Activated CD4-positive, alpha-beta T cell treated with anti-CD3 and anti-CD28 coated beads, Interleukin-2, amount 10 ng/mL, durations not matched to agents 24 days and 14 days (primary cell): Measurements from ENCODE around the gene SIT1. TPM values are rescaled to one million over a fixed set of nuclear protein-coding genes. Genes with fewer than 3 reads are reported as not detected.

Experiments
- DNase-seq: peaks from one replicate; pipeline ENCODE4 v3.0.0; 2022
- H3K27ac Mint-ChIP-seq: one replicate; pipeline ENCODE4 v1.8.0; 2022; ENCODE audit warnings: mild to moderate bottlenecking, mixed read lengths
- H3K27me3 Mint-ChIP-seq: one replicate; pipeline ENCODE4 v1.8.0; 2022; ENCODE audit warnings: mixed read lengths
- H3K36me3 Mint-ChIP-seq: one replicate; pipeline ENCODE4 v1.8.0; 2022; ENCODE audit warnings: low read depth, mild to moderate bottlenecking, mixed read lengths
- H3K4me1 Mint-ChIP-seq: one replicate; pipeline ENCODE4 v1.8.0; 2021; ENCODE audit warnings: mixed read lengths
- H3K4me3 Mint-ChIP-seq: one replicate; pipeline ENCODE4 v1.8.0; 2022; ENCODE audit warnings: mild to moderate bottlenecking, moderate library complexity, mixed read lengths
- H3K9me3 Mint-ChIP-seq: one replicate; pipeline ENCODE4 v1.8.0; 2021; ENCODE audit warnings: mixed read lengths
- intact Hi-C: fragments of 100-400 bp; cut with micrococcal nuclease; formaldehyde crosslinking; loops from one replicate; pipeline ENCODE4 v1.15.1; 2023
- total RNA-seq: library from RNA; stranded (reverse); gene quantifications from 2 replicates; pipeline ENCODE4 v1.2.3, GENCODE V29; 2022

Gene SIT1
- total RNA-seq, 1 donor from 2014 or later: 81.8 TPM

- H3K27me3 Mint-ChIP-seq: no peaks in the 10 kb centered on the region
- no peaks in the 10 kb centered on the region for H3K9me3 Mint-ChIP-seq
- peak overlapping the region; percentile 51 for H3K27ac Mint-ChIP-seq
- peaks cover 21% of the 10 kb centered on the region for H3K4me1 Mint-ChIP-seq
- H3K4me3 Mint-ChIP-seq: peak overlapping the region; percentile 69
- intact Hi-C loops: loop anchor here (2.0 kb wide), 1 partner anchor 42 kb away; no protein-coding TSS in a partner anchor
- DNase-seq: no peak
- no peaks in the 10 kb centered on the region for H3K36me3 Mint-ChIP-seq
These were observed 38.1 kb upstream of the SIT1 start for GRCh38 chr9:35688558-35689541.

GRCh38 chr9:35687972-35688557 lies 37.3 kb upstream of the SIT1 start:
- H3K4me3 Mint-ChIP-seq: no peak overlapping the region
- no peak for DNase-seq
- H3K27me3 Mint-ChIP-seq: no peaks in the 10 kb centered on the region
- H3K27ac Mint-ChIP-seq: no peak overlapping the region
- no peaks in the 10 kb centered on the region for H3K36me3 Mint-ChIP-seq
- H3K4me1 Mint-ChIP-seq: peaks cover 21% of the 10 kb centered on the region
- intact Hi-C loops: loop anchor here (2.0 kb wide), 1 partner anchor 41 kb away; no protein-coding TSS in a partner anchor
- H3K9me3 Mint-ChIP-seq: no peaks in the 10 kb centered on the region

GRCh38 chr9:35687306-35687705 lies 36.6 kb upstream of the SIT1 start:
- Mint-ChIP-seq H3K27me3 (no peaks in the 10 kb centered on the region), H3K4me1 (peaks cover 21% of the 10 kb centered on the region), H3K4me3 (peak overlapping the region; percentile 3), H3K27ac (no peak overlapping the region), H3K9me3 (no peaks in the 10 kb centered on the region), H3K36me3 (no peaks in the 10 kb centered on the region)
- no peak for DNase-seq
- intact Hi-C loops: no loop called here

DNA sequence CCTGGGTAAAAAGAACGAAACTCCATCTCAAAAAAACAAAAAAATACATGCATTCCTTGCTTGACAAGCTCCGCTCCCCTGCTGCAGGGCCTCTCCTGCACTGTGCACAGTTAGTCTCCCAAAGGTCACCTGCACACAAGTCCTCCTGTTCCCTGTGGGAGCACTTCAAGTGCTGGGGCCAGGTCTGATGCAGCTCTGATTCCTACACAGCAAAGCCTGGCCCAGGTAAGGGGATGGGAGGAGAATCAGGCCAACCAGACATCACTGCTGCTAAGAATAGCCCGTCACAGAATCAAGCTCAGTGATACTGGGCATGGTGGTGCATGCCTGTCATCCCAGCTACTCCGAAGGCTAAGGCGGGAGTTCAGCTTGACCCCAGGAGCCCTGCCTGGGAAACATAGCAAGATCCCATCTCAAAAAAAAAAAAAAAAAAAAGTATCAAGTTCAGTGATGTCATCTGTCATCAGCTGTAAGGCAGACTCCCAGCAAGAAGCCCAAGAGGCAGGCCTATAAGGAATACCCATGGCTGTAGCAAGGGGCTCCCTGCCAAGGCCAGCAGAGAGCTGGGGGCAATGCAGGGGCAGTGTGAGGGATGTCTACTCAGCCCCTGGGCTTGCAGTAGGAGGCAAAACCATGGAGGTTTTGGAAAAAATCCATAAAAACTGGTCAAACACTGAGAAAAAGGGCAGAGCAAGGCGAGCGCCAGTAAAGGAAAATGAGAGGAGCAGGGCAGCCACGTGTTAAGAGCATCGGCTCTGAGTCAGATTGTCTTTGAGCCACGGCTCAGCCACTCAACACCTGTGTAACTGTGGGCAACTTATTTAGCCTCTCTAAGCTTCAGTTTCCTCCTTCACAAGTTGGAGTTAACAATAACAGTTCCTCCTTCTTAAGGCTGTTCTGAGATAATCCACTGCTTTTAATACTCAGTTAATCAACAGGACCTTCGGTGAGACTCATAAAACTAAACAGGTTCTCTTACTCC lies 35.8 kb upstream of the SIT1 start:
- intact Hi-C loops: no loop called here
- Mint-ChIP-seq H3K9me3 (no peaks in the 10 kb centered on the region), H3K4me1 (peaks cover 18% of the 10 kb centered on the region), H3K4me3 (no peak overlapping the region), H3K36me3 (peaks cover 1% of the 10 kb centered on the region), H3K27ac (no peak overlapping the region), H3K27me3 (no peaks in the 10 kb centered on the region)
- DNase-seq: no peak

- H3K36me3 Mint-ChIP-seq: peaks cover 1% of the 10 kb centered on the region
- DNase-seq: no peak
- H3K27me3 Mint-ChIP-seq: no peaks in the 10 kb centered on the region
- intact Hi-C loops: no loop called here
- no peaks in the 10 kb centered on the region for H3K9me3 Mint-ChIP-seq
- peaks cover 15% of the 10 kb centered on the region for H3K4me1 Mint-ChIP-seq
- H3K4me3 Mint-ChIP-seq: no peak overlapping the region
- no peak overlapping the region for H3K27ac Mint-ChIP-seq
These were observed 34.8 kb upstream of the SIT1 start for GRCh38 chr9:35685506-35685905.

- Mint-ChIP-seq H3K9me3 (no peaks in the 10 kb centered on the region), H3K27ac (no peak overlapping the region), H3K4me1 (peaks cover 15% of the 10 kb centered on the region), H3K27me3 (no peaks in the 10 kb centered on the region), H3K4me3 (no peak overlapping the region), H3K36me3 (peaks cover 1% of the 10 kb centered on the region)
- intact Hi-C loops: no loop called here
- no peak for DNase-seq
These were observed 34.2 kb upstream of the SIT1 start for GRCh38 chr9:35684921-35685320.

DNA sequence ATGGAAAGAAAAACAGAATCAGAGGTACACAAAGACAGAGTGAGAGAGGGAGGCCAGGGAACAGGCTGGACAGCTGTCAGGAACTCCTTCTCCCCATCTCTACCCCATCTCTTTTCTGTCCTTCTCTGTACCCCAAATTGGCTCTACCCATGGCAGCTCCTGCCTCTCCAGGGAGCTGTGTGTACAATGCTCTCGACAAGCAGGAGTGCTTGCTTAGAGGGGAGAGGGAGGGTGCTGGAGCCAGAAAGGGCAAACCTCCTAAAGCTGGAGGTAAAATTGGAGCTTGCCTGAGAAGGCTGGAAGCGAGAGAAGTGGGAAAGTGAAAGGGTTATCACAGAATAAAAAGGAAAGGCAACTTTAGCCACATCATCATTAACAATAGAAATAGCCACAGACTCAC lies 32.6 kb upstream of the SIT1 start:
- H3K4me3 Mint-ChIP-seq: no peak overlapping the region
- no peaks in the 10 kb centered on the region for H3K27me3 Mint-ChIP-seq
- peaks cover 6% of the 10 kb centered on the region for H3K4me1 Mint-ChIP-seq
- intact Hi-C loops: no loop called here
- peaks cover 1% of the 10 kb centered on the region for H3K36me3 Mint-ChIP-seq
- H3K9me3 Mint-ChIP-seq: no peaks in the 10 kb centered on the region
- H3K27ac Mint-ChIP-seq: no peak overlapping the region
- no peak for DNase-seq

- peaks cover under 1% of the 10 kb centered on the region for H3K27me3 Mint-ChIP-seq
- no peaks in the 10 kb centered on the region for H3K9me3 Mint-ChIP-seq
- no peak overlapping the region for H3K27ac Mint-ChIP-seq
- intact Hi-C loops: no loop called here
- peaks cover 1% of the 10 kb centered on the region for H3K36me3 Mint-ChIP-seq
- H3K4me3 Mint-ChIP-seq: no peak overlapping the region
- peaks cover 3% of the 10 kb centered on the region for H3K4me1 Mint-ChIP-seq
- no peak for DNase-seq
These were observed 32.0 kb upstream of the SIT1 start for GRCh38 chr9:35682520-35683315.

- H3K4me1 Mint-ChIP-seq: no peaks in the 10 kb centered on the region
- no peaks in the 10 kb centered on the region for H3K9me3 Mint-ChIP-seq
- H3K27me3 Mint-ChIP-seq: peaks cover 5% of the 10 kb centered on the region
- intact Hi-C loops: no loop called here
- DNase-seq: no peak
- H3K36me3 Mint-ChIP-seq: peaks cover 1% of the 10 kb centered on the region
- H3K27ac Mint-ChIP-seq: no peak overlapping the region
- H3K4me3 Mint-ChIP-seq: no peak overlapping the region
These were observed 31.3 kb upstream of the SIT1 start for GRCh38 chr9:35682051-35682450.

- DNase-seq: no peak
- H3K4me1 Mint-ChIP-seq: peaks cover under 1% of the 10 kb centered on the region
- intact Hi-C loops: no loop called here
- H3K27me3 Mint-ChIP-seq: peaks cover 8% of the 10 kb centered on the region
- no peak overlapping the region for H3K27ac Mint-ChIP-seq
- H3K4me3 Mint-ChIP-seq: no peak overlapping the region
- H3K9me3 Mint-ChIP-seq: no peaks in the 10 kb centered on the region
- H3K36me3 Mint-ChIP-seq: peaks cover 1% of the 10 kb centered on the region
These were observed 30.7 kb upstream of the SIT1 start for GRCh38 chr9:35681341-35682002.

- H3K27me3 Mint-ChIP-seq: peaks cover 11% of the 10 kb centered on the region
- DNase-seq: no peak
- H3K4me3 Mint-ChIP-seq: no peak overlapping the region
- intact Hi-C loops: no loop called here
- peaks cover 3% of the 10 kb centered on the region for H3K4me1 Mint-ChIP-seq
- H3K36me3 Mint-ChIP-seq: peaks cover 1% of the 10 kb centered on the region
- no peak overlapping the region for H3K27ac Mint-ChIP-seq
- no peaks in the 10 kb centered on the region for H3K9me3 Mint-ChIP-seq
These were observed 29.8 kb upstream of the SIT1 start for GRCh38 chr9:35680331-35681105.

GRCh38 chr9:35679766-35680330 lies 29.1 kb upstream of the SIT1 start:
- no peak for DNase-seq
- Mint-ChIP-seq H3K27ac (no peak overlapping the region), H3K4me3 (no peak overlapping the region), H3K36me3 (peaks cover 1% of the 10 kb centered on the region), H3K9me3 (no peaks in the 10 kb centered on the region), H3K4me1 (peaks cover 3% of the 10 kb centered on the region), H3K27me3 (peaks cover 13% of the 10 kb centered on the region)
- intact Hi-C loops: no loop called here
